GM12865 (cell line): ENCODE results near the gene TRPT1.

Experiments
- DNase-seq: peaks from one replicate; pipeline ENCODE4 v3.0.0; 2010; ENCODE audit warnings: low read depth
- H3K4me3 ChIP-seq: 2 replicates; pipeline ENCODE4 v1.5.1; 2011; ENCODE audit warnings: mild to moderate bottlenecking, low read depth, low read length, control low read depth
- CTCF ChIP-seq: IDR thresholded peaks from 2 replicates; pipeline ENCODE4 v1.5.1; 2011; ENCODE audit warnings: low read length, control low read depth, low read depth, inconsistent platforms; ENCODE audit not compliant: insufficient read depth; ENCODE audit errors: missing control alignments

The TRPT1 gene

GRCh38 chr11:64256300-64256699 is 30.3 kb upstream of the TRPT1 start:
- no peak for DNase-seq
- H3K4me3 ChIP-seq: no peak overlapping the region
- TF ChIP-seq CTCF: no peak

- H3K4me3 ChIP-seq: no peak overlapping the region
- TF ChIP-seq CTCF: no peak
- DNase-seq: no peak
Observed at GRCh38 chr11:64255135-64256128, 29.4 kb upstream of the TRPT1 start.

- TF ChIP-seq CTCF: no peak
- no peak for DNase-seq
- H3K4me3 ChIP-seq: no peak overlapping the region
Observed at GRCh38 chr11:64254326-64254725, 28.3 kb upstream of the TRPT1 start.

- H3K4me3 ChIP-seq: no peak overlapping the region
- no peak for DNase-seq
- no peak for TF ChIP-seq CTCF
Observed at GRCh38 chr11:64253481-64253880, 27.5 kb upstream of the TRPT1 start.

- TF ChIP-seq CTCF: no peak
- H3K4me3 ChIP-seq: no peak overlapping the region
- no peak for DNase-seq
Observed at GRCh38 chr11:64253043-64253442, 27.1 kb upstream of the TRPT1 start.

- DNase-seq: no peak
- peak; percentile 48 for TF ChIP-seq CTCF
- peak overlapping the region; percentile 72 for H3K4me3 ChIP-seq
Observed at GRCh38 chr11:64252003-64252872, 26.3 kb upstream of the TRPT1 start.

- peak overlapping the region; percentile 72 for H3K4me3 ChIP-seq
- no peak for DNase-seq
- TF ChIP-seq CTCF: no peak
Observed at GRCh38 chr11:64251753-64252002, 25.7 kb upstream of the TRPT1 start.
